SU-DHL-6 (cell line): Measurements from ENCODE around the gene NTRK3.

Source experiments
- H2AFZ ChIP-seq: fragments of 200-600 bp; sonication (generic); 2 replicates; pipeline ENCODE4 v1.6.1; 2014; ENCODE audit warnings: low read depth, mild to moderate bottlenecking, moderate library complexity, mixed read lengths, antibody characterized with exemption, low read length; ENCODE audit not compliant: severe bottlenecking
- H3F3A ChIP-seq: fragments of 200-600 bp; shearing (Covaris generic); 2 replicates; pipeline ENCODE4 v1.6.0; 2016; ENCODE audit warnings: antibody characterized with exemption, mild to moderate bottlenecking; ENCODE audit not compliant: insufficient read depth
- H3K27ac ChIP-seq: fragments of 200-600 bp; sonication (generic); 2 replicates; pipeline ENCODE4 v1.5.1; 2016; ENCODE audit warnings: low read depth, mild to moderate bottlenecking, low read length, moderate library complexity, mixed read lengths
- H3K27me3 ChIP-seq: fragments of 200-600 bp; sonication (generic), shearing (Covaris generic); 2 replicates; pipeline ENCODE4 v1.6.0; 2014; ENCODE audit warnings: mild to moderate bottlenecking, low read length
- H3K36me3 ChIP-seq: fragments of 200-600 bp; sonication (generic); 2 replicates; pipeline ENCODE4 v1.6.1; 2014; ENCODE audit warnings: mild to moderate bottlenecking, low read length, mixed read lengths
- H3K4me2 ChIP-seq: fragments of 300-600, 200-600 bp; shearing (Covaris generic), sonication (generic); 2 replicates; pipeline ENCODE4 v1.6.0; 2014; ENCODE audit warnings: low read length, low read depth, mild to moderate bottlenecking; ENCODE audit not compliant: poor library complexity, severe bottlenecking
- H3K4me3 ChIP-seq: fragments of 200-600 bp; sonication (generic); 2 replicates; pipeline ENCODE4 v1.5.1; 2014; ENCODE audit warnings: antibody characterized with exemption, low read length, mild to moderate bottlenecking, mixed read lengths; ENCODE audit not compliant: insufficient read depth, poor library complexity, severe bottlenecking
- H3K79me2 ChIP-seq: fragments of 200-600 bp; sonication (generic); 2 replicates; pipeline ENCODE4 v1.6.1; 2014; ENCODE audit warnings: mild to moderate bottlenecking, low read length, moderate library complexity; ENCODE audit not compliant: insufficient read depth
- H3K9ac ChIP-seq: fragments of 200-600 bp; sonication (generic); 2 replicates; pipeline ENCODE4 v1.7.0; 2014; ENCODE audit warnings: mild to moderate bottlenecking, low read length
- H3K9me2 ChIP-seq: fragments of 200-600 bp; sonication (generic); replicated peaks from 2 replicates; pipeline ENCODE4 v1.6.1; 2014; ENCODE audit warnings: low read length; ENCODE audit not compliant: insufficient read depth
- H3K9me3 ChIP-seq: fragments of 200-600 bp; sonication (generic); 2 replicates; pipeline ENCODE4 v1.6.1; 2014; ENCODE audit warnings: low read length, mixed read lengths; ENCODE audit not compliant: insufficient read depth
- H4K20me1 ChIP-seq: fragments of 200-600 bp; sonication (generic); 2 replicates; pipeline ENCODE4 v1.6.1; 2014; ENCODE audit warnings: low read depth, mild to moderate bottlenecking, antibody characterized with exemption, low read length, moderate library complexity, mixed read lengths
- EZH2phosphoT487 ChIP-seq: fragments of 200-600 bp; sonication (generic), shearing (Covaris generic); conservative IDR thresholded peaks from 2 replicates; pipeline ENCODE4 v1.6.1; 2018; ENCODE audit warnings: mild to moderate bottlenecking, antibody characterized with exemption, low read length, moderate library complexity, mixed read lengths
- TF ChIP-seq, protein P1 (sequence below): fragments of 200-600 bp; sonication (generic); IDR thresholded peaks from one replicate; pipeline ENCODE4 v1.5.1; 2017; ENCODE audit warnings: antibody characterized with exemption, mild to moderate bottlenecking, low read length, moderate library complexity; ENCODE audit not compliant: insufficient read depth, poor library complexity, severe bottlenecking

Gene NTRK3

DNA sequence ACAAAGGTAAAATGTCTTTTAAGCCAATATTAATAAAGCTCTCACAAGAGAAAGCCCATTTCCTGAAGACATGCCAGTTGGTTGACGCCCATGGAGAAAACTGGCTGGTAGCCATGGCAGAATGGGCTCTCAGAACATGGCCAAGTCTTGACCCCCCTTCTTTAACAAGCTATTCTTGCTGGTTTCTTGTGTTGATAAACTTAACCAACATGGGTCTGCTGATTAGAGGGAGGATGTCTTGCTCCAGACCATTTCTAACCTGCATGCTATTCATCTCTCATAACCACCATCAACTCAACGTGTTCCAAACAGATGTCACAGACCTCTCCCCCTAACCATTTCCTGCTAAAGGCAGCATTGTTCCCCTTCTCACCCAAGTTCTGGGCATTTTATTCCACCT, 25.7 kb downstream of the NTRK3 start:
- no peaks in the 10 kb centered on the region for H3K36me3 ChIP-seq
- TF ChIP-seq EZH2phosphoT487: no peak
- TF ChIP-seq, protein P1, sequence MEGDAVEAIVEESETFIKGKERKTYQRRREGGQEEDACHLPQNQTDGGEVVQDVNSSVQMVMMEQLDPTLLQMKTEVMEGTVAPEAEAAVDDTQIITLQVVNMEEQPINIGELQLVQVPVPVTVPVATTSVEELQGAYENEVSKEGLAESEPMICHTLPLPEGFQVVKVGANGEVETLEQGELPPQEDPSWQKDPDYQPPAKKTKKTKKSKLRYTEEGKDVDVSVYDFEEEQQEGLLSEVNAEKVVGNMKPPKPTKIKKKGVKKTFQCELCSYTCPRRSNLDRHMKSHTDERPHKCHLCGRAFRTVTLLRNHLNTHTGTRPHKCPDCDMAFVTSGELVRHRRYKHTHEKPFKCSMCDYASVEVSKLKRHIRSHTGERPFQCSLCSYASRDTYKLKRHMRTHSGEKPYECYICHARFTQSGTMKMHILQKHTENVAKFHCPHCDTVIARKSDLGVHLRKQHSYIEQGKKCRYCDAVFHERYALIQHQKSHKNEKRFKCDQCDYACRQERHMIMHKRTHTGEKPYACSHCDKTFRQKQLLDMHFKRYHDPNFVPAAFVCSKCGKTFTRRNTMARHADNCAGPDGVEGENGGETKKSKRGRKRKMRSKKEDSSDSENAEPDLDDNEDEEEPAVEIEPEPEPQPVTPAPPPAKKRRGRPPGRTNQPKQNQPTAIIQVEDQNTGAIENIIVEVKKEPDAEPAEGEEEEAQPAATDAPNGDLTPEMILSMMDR: no peak
- no peak overlapping the region for H2AFZ ChIP-seq
- no peak overlapping the region for H3K4me3 ChIP-seq
- no peak overlapping the region for H3K4me2 ChIP-seq
- H4K20me1 ChIP-seq: no peaks in the 10 kb centered on the region
- no peak overlapping the region for H3K27ac ChIP-seq
- no peak overlapping the region for H3K9ac ChIP-seq
- H3K9me3 ChIP-seq: no peaks in the 10 kb centered on the region
- H3K27me3 ChIP-seq: no peaks in the 10 kb centered on the region
- no peaks in the 10 kb centered on the region for H3F3A ChIP-seq
- H3K79me2 ChIP-seq: no peaks in the 10 kb centered on the region
- no peaks in the 10 kb centered on the region for H3K9me2 ChIP-seq

DNA sequence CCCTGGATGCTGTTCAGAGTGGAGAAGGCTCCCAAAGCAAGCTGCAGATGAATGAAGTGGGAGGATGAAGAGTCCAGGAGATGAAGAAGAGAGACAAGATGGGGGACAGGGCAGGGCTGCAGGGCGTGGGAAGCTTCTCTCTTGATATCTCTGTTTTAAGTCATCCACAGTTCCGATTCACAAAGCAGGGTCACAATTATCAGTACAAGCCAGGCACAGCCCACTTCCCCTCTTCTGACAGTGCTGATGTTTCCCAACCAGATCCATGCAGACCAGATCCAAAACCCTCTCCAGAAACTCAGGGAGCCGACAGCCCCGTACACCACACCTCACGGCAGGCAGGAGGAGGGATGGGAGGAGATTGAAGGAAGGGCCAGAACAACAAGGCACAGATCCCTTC, 31.1 kb downstream of the NTRK3 start:
- Histone ChIP-seq H3K27me3 (no peaks in the 10 kb centered on the region), H3K9me2 (no peaks in the 10 kb centered on the region), H3K9ac (no peak overlapping the region), H3K79me2 (no peaks in the 10 kb centered on the region), H3K36me3 (no peaks in the 10 kb centered on the region), H3F3A (no peaks in the 10 kb centered on the region), H3K9me3 (no peaks in the 10 kb centered on the region), H3K4me2 (no peak overlapping the region), H3K4me3 (no peak overlapping the region), H4K20me1 (no peaks in the 10 kb centered on the region), H3K27ac (no peak overlapping the region), H2AFZ (no peak overlapping the region)
- TF ChIP-seq, protein P1: no peak
- no peak for TF ChIP-seq EZH2phosphoT487

DNA sequence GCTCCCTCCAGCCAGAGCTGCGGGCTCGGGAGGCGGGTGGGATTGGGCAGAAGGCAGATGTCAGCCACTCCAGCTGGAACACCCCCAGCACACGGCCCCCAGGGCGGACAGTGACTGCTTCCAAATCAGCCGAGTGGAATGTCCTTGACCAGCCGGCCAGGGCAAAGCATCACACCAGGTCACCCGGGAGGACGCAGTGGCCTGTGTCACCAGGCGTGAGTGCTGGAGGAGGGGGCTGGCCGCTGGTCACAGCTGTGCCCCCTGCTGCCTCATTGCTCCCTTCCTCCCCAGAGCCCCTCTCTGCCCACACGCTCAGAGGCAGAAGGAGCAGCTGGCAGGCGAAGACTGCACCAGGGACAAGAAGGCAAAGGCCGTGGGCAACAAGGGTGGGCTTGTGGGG, 33.5 kb downstream of the NTRK3 start:
- Histone ChIP-seq H3K27me3 (no peaks in the 10 kb centered on the region), H3K27ac (no peak overlapping the region), H3K79me2 (no peaks in the 10 kb centered on the region), H2AFZ (no peak overlapping the region), H3K9ac (no peak overlapping the region), H3K36me3 (no peaks in the 10 kb centered on the region), H4K20me1 (no peaks in the 10 kb centered on the region), H3K4me3 (no peak overlapping the region), H3K4me2 (no peak overlapping the region), H3F3A (no peaks in the 10 kb centered on the region), H3K9me3 (no peaks in the 10 kb centered on the region), H3K9me2 (no peaks in the 10 kb centered on the region)
- TF ChIP-seq EZH2phosphoT487: no peak
- TF ChIP-seq, protein P1: no peak

DNA sequence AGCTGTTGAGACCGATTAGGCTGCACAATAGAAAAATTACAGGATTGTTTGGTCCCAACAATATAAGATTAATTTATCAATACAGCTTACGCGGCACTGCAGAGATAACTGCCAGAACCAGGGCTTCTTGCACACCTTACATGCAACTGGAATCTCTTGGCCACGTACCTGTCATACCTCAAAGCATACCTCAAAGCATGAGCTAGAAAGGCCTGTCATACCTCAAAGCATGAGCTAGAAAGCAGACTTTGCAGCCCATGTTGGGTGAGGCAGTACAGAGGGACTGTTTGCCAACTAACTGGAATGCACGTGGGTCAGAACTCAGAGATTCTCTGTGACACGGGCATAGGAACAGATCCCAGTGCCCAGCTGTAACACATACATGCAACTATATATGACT, 34.7 kb downstream of the NTRK3 start:
- H3K4me2 ChIP-seq: no peak overlapping the region
- H3K9ac ChIP-seq: no peak overlapping the region
- H4K20me1 ChIP-seq: no peaks in the 10 kb centered on the region
- TF ChIP-seq, protein P1: no peak
- TF ChIP-seq EZH2phosphoT487: no peak
- H3K9me3 ChIP-seq: no peaks in the 10 kb centered on the region
- no peak overlapping the region for H2AFZ ChIP-seq
- H3K36me3 ChIP-seq: no peaks in the 10 kb centered on the region
- H3F3A ChIP-seq: no peaks in the 10 kb centered on the region
- H3K4me3 ChIP-seq: no peak overlapping the region
- H3K27me3 ChIP-seq: no peaks in the 10 kb centered on the region
- H3K9me2 ChIP-seq: no peaks in the 10 kb centered on the region
- H3K79me2 ChIP-seq: no peaks in the 10 kb centered on the region
- H3K27ac ChIP-seq: no peak overlapping the region
